IPS-15b (cell line): ENCODE measurements around the gene TMIGD3.

ENCODE experiments used
- H3K27me3 ChIP-seq: one replicate; pipeline ENCODE4 v1.6.1; 2013; ENCODE audit warnings: low read length; ENCODE audit not compliant: control insufficient read depth, insufficient read depth
- H3K36me3 ChIP-seq: one replicate; pipeline ENCODE4 v1.6.1; 2013; ENCODE audit warnings: low read length; ENCODE audit not compliant: control insufficient read depth, insufficient read depth
- H3K4me1 ChIP-seq: one replicate; pipeline ENCODE4 v1.6.1; 2013; ENCODE audit warnings: mild to moderate bottlenecking, low read length; ENCODE audit not compliant: control insufficient read depth, insufficient read depth
- H3K4me3 ChIP-seq: one replicate; pipeline ENCODE4 v1.5.1; 2013; ENCODE audit warnings: low read depth, low read length
- H3K9ac ChIP-seq: one replicate; pipeline ENCODE4 v1.6.1; 2013; ENCODE audit warnings: low read depth, mild to moderate bottlenecking, low read length
- H3K9me3 ChIP-seq: one replicate; pipeline ENCODE4 v1.6.1; 2013; ENCODE audit warnings: mild to moderate bottlenecking, low read length; ENCODE audit not compliant: control insufficient read depth, insufficient read depth

TMIGD3 gene

GRCh38 chr1:111452581-111452980 lies 50.9 kb downstream of the TMIGD3 start:
- Histone ChIP-seq H3K9ac (no peak overlapping the region), H3K9me3 (no peaks in the 10 kb centered on the region), H3K36me3 (peaks cover 11% of the 10 kb centered on the region), H3K4me1 (peaks cover 4% of the 10 kb centered on the region), H3K27me3 (no peaks in the 10 kb centered on the region), H3K4me3 (no peak overlapping the region)

GRCh38 chr1:111450185-111450584 lies 53.2 kb downstream of the TMIGD3 start:
- Histone ChIP-seq H3K9ac (peak overlapping the region; percentile 88), H3K27me3 (no peaks in the 10 kb centered on the region), H3K4me3 (peak overlapping the region; percentile 100), H3K9me3 (no peaks in the 10 kb centered on the region), H3K36me3 (peaks cover 6% of the 10 kb centered on the region), H3K4me1 (peaks cover 4% of the 10 kb centered on the region)

GRCh38 chr1:111449703-111450017 lies 53.8 kb downstream of the TMIGD3 start:
- peaks cover 4% of the 10 kb centered on the region for H3K4me1 ChIP-seq

GRCh38 chr1:111448918-111449702 lies 54.3 kb downstream of the TMIGD3 start, which contains the start of the genes ATP5PB and WDR77:
Gene ATP5PB (plus strand): TSS chr1:111449464. CDS start chr1:111449542, 78 bp downstream.
Gene WDR77 (minus strand): TSS chr1:111449256. CDS start chr1:111449169, 87 bp downstream.
- Histone ChIP-seq H3K4me1 (peaks cover 4% of the 10 kb centered on the region), H3K9me3 (no peaks in the 10 kb centered on the region), H3K27me3 (no peaks in the 10 kb centered on the region), H3K9ac (peak within 1 kb of the TSS; percentile 91), H3K36me3 (peaks cover 6% of the 10 kb centered on the region), H3K4me3 (peak within 1 kb of the TSS; percentile 100)

More at GRCh38 chr1:111449703-111450017, 53.8 kb downstream of the TMIGD3 start:
- H3K9me3 ChIP-seq, result no peaks in the 10 kb centered on the region
- peak overlapping the region; percentile 100 for H3K4me3 ChIP-seq
- H3K9ac ChIP-seq, result peak overlapping the region; percentile 88
- H3K27me3 ChIP-seq, result no peaks in the 10 kb centered on the region
- peaks cover 6% of the 10 kb centered on the region for H3K36me3 ChIP-seq

GRCh38 chr1:111448482-111448917 lies 54.9 kb downstream of the TMIGD3 start:
- Histone ChIP-seq H3K9ac (peak overlapping the region; percentile 91), H3K9me3 (no peaks in the 10 kb centered on the region), H3K36me3 (peaks cover 12% of the 10 kb centered on the region), H3K27me3 (no peaks in the 10 kb centered on the region), H3K4me3 (peak overlapping the region; percentile 100), H3K4me1 (peaks cover 4% of the 10 kb centered on the region)

GRCh38 chr1:111446967-111447892 lies 56.2 kb downstream of the TMIGD3 start:
- H3K36me3 ChIP-seq, result peaks cover 22% of the 10 kb centered on the region
- H3K9me3 ChIP-seq, result no peaks in the 10 kb centered on the region
- peaks cover 4% of the 10 kb centered on the region for H3K4me1 ChIP-seq
- H3K9ac ChIP-seq, result peak overlapping the region; percentile 91
- no peaks in the 10 kb centered on the region for H3K27me3 ChIP-seq
- peak overlapping the region; percentile 100 for H3K4me3 ChIP-seq

- Histone ChIP-seq H3K9ac (no peak overlapping the region), H3K4me3 (no peak overlapping the region), H3K4me1 (peaks cover 4% of the 10 kb centered on the region), H3K9me3 (no peaks in the 10 kb centered on the region), H3K36me3 (peaks cover 26% of the 10 kb centered on the region), H3K27me3 (no peaks in the 10 kb centered on the region)
These were observed 56.9 kb downstream of the TMIGD3 start for GRCh38 chr1:111446546-111446945.

GRCh38 chr1:111444031-111444430 lies 59.4 kb downstream of the TMIGD3 start:
- Histone ChIP-seq H3K4me1 (peaks cover 4% of the 10 kb centered on the region), H3K9ac (no peak overlapping the region), H3K9me3 (no peaks in the 10 kb centered on the region), H3K36me3 (peaks cover 46% of the 10 kb centered on the region), H3K27me3 (no peaks in the 10 kb centered on the region), H3K4me3 (no peak overlapping the region)

GRCh38 chr1:111442457-111442856 lies 61.0 kb downstream of the TMIGD3 start:
- Histone ChIP-seq H3K27me3 (no peaks in the 10 kb centered on the region), H3K36me3 (peaks cover 46% of the 10 kb centered on the region), H3K4me1 (no peaks in the 10 kb centered on the region), H3K4me3 (no peak overlapping the region), H3K9ac (no peak overlapping the region), H3K9me3 (no peaks in the 10 kb centered on the region)

GRCh38 chr1:111441573-111442192 lies 61.8 kb downstream of the TMIGD3 start:
- no peaks in the 10 kb centered on the region for H3K27me3 ChIP-seq
- no peak overlapping the region for H3K9ac ChIP-seq
- H3K9me3 ChIP-seq, result no peaks in the 10 kb centered on the region
- no peak overlapping the region for H3K4me3 ChIP-seq
- H3K36me3 ChIP-seq, result peaks cover 47% of the 10 kb centered on the region
- no peaks in the 10 kb centered on the region for H3K4me1 ChIP-seq
